ENCODE data around the gene SORL1. TPM values are rescaled to one million over a fixed set of nuclear protein-coding genes. Genes with fewer than 3 reads are reported as not detected.

The SORL1 gene
- total and polyA plus RNA-seq, 2 of the 8 experiments (the other 6 are each of a cell fraction or from before 2014, with no cell fraction given): 38.1 to 65.5 TPM

GRCh38 chr11:121445071-121445768 lies 6.9 kb upstream of the SORL1 start:
- CTCF ChIA-PET (ENCODE audit: partially characterized antibody): interaction anchor here (1.0 kb wide), 1 partner anchor 12 kb away, joined by 5 read pairs; no protein-coding TSS in a partner anchor
- Histone ChIP-seq H4K5ac (ENCODE audit: insufficient read length, low read depth, low read length) (no peak overlapping the region), H3K9ac (replicated peaks in 1 of 4; ENCODE audit: extremely low read depth in 1 of 4, low read depth in 3 of 4, low read length in 3 of 4) (no peak overlapping the region), H3K4me2 (ENCODE audit: insufficient read depth in 1 of 2, low read depth in 2 of 2, low read length in 2 of 2) (no peak overlapping the region), H3K36me3 (ENCODE audit: control insufficient read depth in 2 of 4, insufficient read depth in 4 of 4, low read length in 3 of 4) (no peaks in the 10 kb centered on the region), H2AFZ (ENCODE audit: low read length) (no peak overlapping the region), H2AK5ac (ENCODE audit: low read depth, low read length) (peak overlapping the region; percentile 94; the same call in 1 of the 2 replicates), H3K14ac (ENCODE audit: insufficient read length) (no peak overlapping the region), H3K56ac (replicated peaks; ENCODE audit: insufficient read length, low read depth, low read length) (peak overlapping the region; percentile 6), H3K27ac (ENCODE audit: low read depth, low read length) (no peak overlapping the region), H3K18ac (ENCODE audit: extremely low read depth, low read length) (0 out of 2 replicates have a peak overlapping the region, but pooled peaks have one; percentile 24), H2BK120ac (replicated peaks; ENCODE audit: low read depth, low read length) (no peak overlapping the region), H3K4me1 (replicated peaks in 1 of 4; ENCODE audit: control insufficient read depth in 3 of 4, insufficient read depth in 4 of 4, low read length in 3 of 4) (peaks cover 0 to 12% (median 5%) of the 10 kb centered on the region in 4 experiments; a peak in 6 of 7 replicates), H2BK20ac (ENCODE audit: low read length) (peak overlapping the region; percentile 77; the same call in 1 of the 2 replicates), H2BK15ac (ENCODE audit: low read length) (0 out of 2 replicates have a peak overlapping the region, but pooled peaks have one; percentile 67), H2BK12ac (ENCODE audit: low read depth, low read length) (peak overlapping the region; percentile 88; the same call in 1 of the 2 replicates), H3K9me3 (ENCODE audit: insufficient read depth in 2 of 2, low read depth in 1 of 2, low read length in 1 of 2) (no peaks in the 10 kb centered on the region), H3K23ac (ENCODE audit: insufficient read length) (no peak overlapping the region), H3K4ac (replicated peaks; ENCODE audit: insufficient read length, low read depth, low read length) (no peak overlapping the region), H3K27me3 (replicated peaks in 1 of 4; ENCODE audit: control insufficient read depth in 3 of 4, extremely low read depth in 1 of 4, insufficient read depth in 3 of 4, low read length in 3 of 4) (no peaks in the 10 kb centered on the region; a peak in 2 of 7 replicates), H2BK5ac (ENCODE audit: low read depth, low read length) (no peak overlapping the region), H3K79me1 (ENCODE audit: low read depth, low read length) (no peaks in the 10 kb centered on the region), H4K91ac (replicated peaks; ENCODE audit: insufficient read length, low read length) (peak overlapping the region; percentile 78), H3K4me3 (ENCODE audit: extremely low read depth in 1 of 4, insufficient read depth in 2 of 4, low read depth in 3 of 4, low read length in 4 of 4) (no peak overlapping the region), H4K8ac (ENCODE audit: extremely low read depth, insufficient read depth, low read length) (no peak overlapping the region), H3K23me2 (ENCODE audit: low read depth, low read length) (no peaks in the 10 kb centered on the region), H3K79me2 (ENCODE audit: control insufficient read depth in 1 of 2, insufficient read depth in 2 of 2, low read length in 2 of 2) (no peaks in the 10 kb centered on the region), H4K20me1 (replicated peaks in 1 of 2; ENCODE audit: control insufficient read depth in 1 of 2, insufficient read depth in 2 of 2, low read length in 2 of 2) (no peaks in the 10 kb centered on the region)
- TF ChIP-seq RAD21 (IDR thresholded peaks at IDR 0.05 in 1 of 2, conservative IDR thresholded peaks at IDR 0.05 in 1 of 2; ENCODE audit: low read depth in 2 of 2, low read length in 2 of 2) (no peak), PHF8 (conservative IDR thresholded peaks at IDR 0.05; ENCODE audit: low read depth, low read length) (no peak), RFX5 (IDR thresholded peaks at IDR 0.05; ENCODE audit: borderline replicate concordance, low read depth, low read length) (no peak), EP300 (IDR thresholded peaks at IDR 0.05; ENCODE audit: borderline replicate concordance in 1 of 2, low read depth in 2 of 2, low read length in 2 of 2) (no peak)
- POLR2A ChIA-PET (ENCODE audit: partially characterized antibody): no interaction called here
- FAIRE-seq (no peak), DNase-seq (ENCODE audit: low read depth in 1 of 2, low spot score in 2 of 2) (no peak)
- WGBS, 2 experiments (ENCODE audit: extremely low coverage in 1 of 2, insufficient coverage in 1 of 2, insufficient read length in 1 of 2, insufficient replicate concordance in 2 of 2, low coverage in 1 of 2, low lambda C conversion rate in 2 of 2, missing lambda C conversion rate in 1 of 2): 89% methylated on average over 14 of the region's 14 CpGs; no CpG with 5 or more reads in 1 of the 2 experiments

Measured in H1 (cell line).